GM19455 (cell line): Measurements from ENCODE around the gene PLA2G2E.
"Not testable (repeated sequence)": the region's sequence is repeated elsewhere in the genome, so short reads cannot be mapped to it uniquely, and the experiment has no call there.

Experiments used
- ATAC-seq: cut with Tn5 transposase; IDR thresholded peaks from one replicate; pipeline ENCODE4 v1.9.1; 2021; ENCODE audit not compliant: unreplicated experiment

The PLA2G2E gene

DNA sequence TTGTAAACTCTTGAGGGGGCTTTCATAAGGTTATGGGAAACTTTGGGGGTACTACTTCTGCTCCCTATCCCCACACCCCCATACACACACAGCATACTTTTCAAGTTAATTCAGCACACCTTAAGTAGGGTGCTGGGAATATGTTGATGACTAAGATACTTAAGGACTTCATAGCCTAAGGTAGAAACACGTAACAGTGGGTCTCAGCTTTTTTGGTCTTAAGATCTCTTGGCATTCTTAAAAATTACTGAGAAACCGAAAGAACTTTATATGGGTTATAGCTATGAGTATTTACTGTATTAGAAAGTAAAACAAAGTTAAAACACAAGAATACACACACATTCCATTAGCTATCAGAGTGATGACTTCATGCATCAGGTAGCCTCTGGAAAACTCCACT, 39.1 kb downstream of the PLA2G2E start:
- ATAC-seq, result no peak

DNA sequence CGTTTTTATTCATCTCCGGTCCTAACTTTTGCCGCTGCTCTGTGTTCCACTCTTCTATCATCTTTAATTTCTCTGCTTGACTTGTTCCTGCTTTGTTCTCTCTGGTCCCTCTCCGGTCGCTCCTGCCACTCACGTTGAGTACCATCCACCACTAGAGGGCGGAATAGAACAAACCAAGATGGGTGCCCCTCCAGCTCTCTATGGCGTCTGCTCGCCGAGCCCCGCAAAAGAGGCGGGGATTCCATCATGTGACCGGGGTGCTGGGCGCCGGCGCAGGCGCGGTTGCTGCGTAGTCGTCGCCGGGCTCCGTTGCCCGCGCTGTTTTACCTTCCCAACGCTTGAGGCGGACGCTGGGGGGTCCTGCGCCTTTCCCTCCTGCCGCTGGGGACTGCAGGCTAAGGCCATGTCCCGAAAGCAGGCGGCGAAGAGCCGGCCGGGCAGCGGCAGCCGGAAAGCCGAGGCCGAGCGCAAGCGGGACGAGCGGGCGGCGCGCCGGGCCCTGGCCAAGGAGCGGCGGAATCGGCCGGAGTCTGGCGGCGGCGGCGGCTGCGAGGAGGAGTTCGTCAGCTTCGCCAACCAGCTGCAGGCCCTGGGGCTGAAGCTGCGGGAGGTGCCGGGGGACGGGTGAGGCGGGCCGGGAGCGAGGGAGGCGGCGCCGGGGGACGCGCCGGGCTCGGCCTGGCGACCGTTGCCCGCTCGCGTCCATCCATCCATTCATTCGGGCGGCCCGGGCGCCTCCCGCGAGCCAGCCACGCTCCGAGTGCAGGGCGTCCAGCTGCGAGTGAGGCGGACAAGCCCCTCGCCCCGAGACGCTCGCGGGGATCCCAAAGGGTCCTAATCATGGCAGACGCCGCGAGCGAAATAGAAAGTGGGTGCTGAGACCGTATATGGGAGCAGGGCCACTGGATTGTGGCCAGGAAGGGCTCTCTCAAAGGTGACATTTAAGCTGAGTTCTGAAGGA, 41.0 kb downstream of the PLA2G2E start, which contains the start of gene OTUD3:
Gene OTUD3 (plus strand): TSS at position 285 of the 961 bp plus-strand sequence. CDS start 119 bp downstream, at position 404.
- ATAC-seq, result peak; percentile 80

DNA sequence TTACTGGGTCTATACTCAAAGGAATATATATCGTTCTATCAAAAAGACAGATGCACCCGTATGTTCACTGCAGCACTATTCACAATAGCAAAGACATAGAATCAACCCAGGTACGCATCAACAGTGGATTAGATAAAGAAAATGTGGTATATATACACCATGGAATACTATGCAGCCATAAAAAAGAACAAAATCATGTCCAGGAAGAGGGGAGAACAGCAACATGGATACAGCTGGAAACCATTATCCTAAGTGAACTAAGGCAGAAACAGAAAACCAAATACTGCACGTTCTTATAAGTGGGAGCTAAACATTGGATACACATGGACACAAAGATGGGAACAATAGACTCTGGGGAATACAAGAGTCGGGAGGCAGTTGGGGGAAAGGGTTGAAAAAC, 42.6 kb downstream of the PLA2G2E start:
- ATAC-seq, result not testable (repeated sequence)

DNA sequence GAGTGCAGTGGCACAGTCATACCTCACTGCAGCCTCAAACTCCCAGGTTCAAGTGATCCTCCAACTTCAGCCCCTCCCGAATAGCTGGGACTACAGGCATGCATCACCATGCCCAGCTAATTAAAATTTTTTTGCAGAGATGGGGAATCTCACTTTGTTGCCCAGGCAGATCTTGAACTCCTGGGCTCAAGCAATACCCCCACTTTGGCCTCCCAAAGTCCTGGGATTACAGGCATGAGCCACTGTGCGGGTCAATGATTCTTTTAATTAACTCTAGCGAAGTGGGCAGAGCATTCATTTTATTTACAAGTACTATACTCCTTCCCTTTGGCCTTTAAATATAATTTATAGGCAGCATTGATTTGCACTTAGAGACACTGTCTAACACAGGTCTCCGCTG, 43.8 kb downstream of the PLA2G2E start:
- ATAC-seq, result no peak

DNA sequence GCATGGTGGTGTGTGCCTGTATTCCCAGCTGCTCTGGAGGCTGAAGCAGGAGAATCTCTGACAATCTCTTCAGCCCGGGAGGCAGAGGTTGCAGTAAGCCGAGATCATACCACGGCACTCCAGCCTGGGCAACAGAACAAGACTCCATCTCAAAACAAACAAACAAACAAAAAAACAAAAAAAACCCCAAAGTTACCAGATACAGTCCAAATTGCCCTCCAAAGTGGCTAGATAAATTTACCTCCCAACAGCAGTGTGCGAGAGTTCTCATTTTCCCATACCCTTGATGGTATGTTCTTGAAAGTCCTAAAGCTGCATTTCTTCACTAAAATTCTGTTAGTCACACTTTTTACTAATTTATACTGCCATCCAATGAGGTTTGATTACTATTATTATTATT, 44.2 kb downstream of the PLA2G2E start:
- ATAC-seq, result no peak

DNA sequence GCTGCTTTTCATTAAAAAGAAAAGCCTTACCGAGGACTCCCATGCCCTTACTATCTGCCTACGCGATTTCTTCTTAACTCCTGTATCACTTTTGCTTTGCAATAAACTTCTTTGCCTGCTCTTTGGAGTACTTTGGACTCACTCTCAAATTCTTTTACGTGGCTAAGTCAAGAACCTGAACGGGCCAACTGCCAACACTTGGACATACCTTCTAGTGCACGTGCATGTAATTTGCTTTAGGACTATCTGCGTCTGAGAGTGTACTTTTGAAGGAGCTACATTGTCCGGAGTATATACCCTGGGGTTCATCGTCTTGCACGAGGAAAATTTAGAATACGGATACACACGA, 44.8 kb downstream of the PLA2G2E start:
- ATAC-seq, result no peak

DNA sequence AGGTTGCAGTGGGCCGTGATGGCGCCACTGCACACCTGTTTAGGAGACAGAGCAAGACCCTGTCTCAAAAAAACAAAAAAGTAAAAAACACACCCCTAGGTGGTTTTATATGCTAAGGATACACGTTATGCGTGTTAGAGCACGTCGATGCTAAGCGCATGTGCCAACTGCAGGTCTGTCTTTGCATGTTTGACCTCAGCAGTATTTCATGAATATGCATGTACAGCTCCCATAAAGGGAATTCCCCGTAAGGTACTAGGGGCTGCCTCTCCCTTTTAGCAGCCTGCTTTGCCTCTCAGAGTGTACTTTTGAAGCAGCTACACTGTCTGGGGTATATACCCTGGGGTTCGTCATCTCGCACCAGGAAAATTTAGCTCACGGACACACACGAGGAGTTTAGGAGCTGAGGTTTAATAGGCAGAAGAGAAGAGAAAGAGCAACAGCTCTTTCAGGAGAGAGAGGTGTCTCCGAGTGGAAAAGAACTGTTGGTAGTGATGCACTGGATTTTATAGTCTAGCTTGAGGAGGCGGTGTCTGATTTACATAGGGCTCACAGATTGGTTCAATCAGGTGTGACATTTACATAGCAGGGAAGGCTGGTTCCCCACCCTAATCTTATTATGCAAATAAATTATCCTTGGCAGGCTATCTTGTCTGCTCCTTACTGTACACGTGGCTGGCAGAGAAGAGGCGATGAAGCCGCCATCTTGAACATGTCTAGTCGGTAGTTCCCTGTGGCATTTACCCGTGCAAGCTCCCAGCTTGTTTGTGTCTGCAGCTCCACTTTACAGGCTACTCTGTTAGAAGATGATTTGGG, 45.4 kb downstream of the PLA2G2E start:
- ATAC-seq, result no peak

DNA sequence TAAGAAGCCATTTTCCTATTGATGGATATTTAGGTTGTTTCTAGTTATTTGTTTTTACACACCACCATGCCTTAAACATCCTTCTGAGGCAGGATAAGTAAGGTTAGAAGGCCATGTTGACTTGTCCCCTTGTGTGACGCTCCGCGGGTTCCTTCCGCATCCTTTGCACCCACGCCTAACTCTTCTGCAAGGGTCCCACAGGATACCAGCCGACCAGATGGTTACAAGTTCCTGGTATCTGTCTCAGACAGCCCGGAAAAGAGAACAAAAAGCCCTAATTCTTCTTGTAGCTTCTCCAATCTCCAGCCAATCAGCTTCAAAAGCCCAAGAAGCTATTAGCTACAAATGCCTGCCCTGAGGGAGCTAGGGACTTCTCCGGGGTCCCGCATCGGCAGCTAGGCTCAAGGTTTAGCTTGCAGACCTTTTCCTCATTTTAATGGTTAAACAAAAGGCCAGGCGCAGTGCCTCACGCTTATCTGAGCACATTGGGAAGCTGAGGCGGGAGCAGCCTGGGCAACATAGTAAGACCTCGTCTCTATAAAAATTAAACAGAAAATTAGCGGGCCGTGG, 46.2 kb downstream of the PLA2G2E start:
- ATAC-seq, result no peak

DNA sequence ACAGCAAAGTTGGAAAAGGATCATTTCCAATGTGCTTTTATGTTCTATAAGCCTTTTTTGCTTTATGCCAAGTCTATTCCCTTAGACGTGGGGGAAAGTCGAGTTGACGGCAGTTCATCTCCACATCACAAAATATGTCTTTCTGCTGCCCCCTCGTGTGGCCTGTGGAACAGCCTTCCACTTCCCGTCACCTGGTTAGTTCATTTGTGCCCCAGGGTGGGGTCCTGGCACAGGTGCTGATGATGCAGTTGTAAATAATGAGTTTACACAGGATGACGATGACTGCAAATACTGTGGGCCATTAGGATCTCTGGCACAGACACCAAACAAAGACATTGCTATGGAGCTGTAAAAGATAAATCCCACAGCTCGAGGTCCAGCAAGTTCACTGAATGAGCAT, 51.2 kb downstream of the PLA2G2E start:
- no peak for ATAC-seq
